Stomach smooth muscle (tissue), 2 donors: Measurements from ENCODE around the gene STAG3.

Experiments
- H3K27ac ChIP-seq: one replicate; pipeline ENCODE4 v1.7.0; 2013; ENCODE audit warnings: mild to moderate bottlenecking, low read length, inconsistent platforms
- H3K27me3 ChIP-seq, 2 donors: one replicate each; pipeline ENCODE4 v1.7.0; 2013; ENCODE audit warnings: low read length in 2 of 2; ENCODE audit not compliant: insufficient read depth in 2 of 2, control insufficient read depth in 1 of 2
- H3K36me3 ChIP-seq, 2 donors: one replicate each; pipeline ENCODE4 v1.7.0; 2013; ENCODE audit warnings: low read length in 2 of 2; ENCODE audit not compliant: control insufficient read depth in 2 of 2, insufficient read depth in 2 of 2
- H3K4me1 ChIP-seq: one replicate; pipeline ENCODE4 v1.7.0; 2013; ENCODE audit warnings: low read length; ENCODE audit not compliant: control insufficient read depth, insufficient read depth
- H3K4me3 ChIP-seq, 2 donors: one replicate each; pipeline ENCODE4 v1.7.0; 2013; ENCODE audit warnings: low read length in 2 of 2
- H3K9ac ChIP-seq, 2 donors: one replicate each; pipeline ENCODE4 v1.7.0; 2013; ENCODE audit warnings: low read length in 2 of 2, mild to moderate bottlenecking in 1 of 2
- H3K9me3 ChIP-seq, 2 donors: one replicate each; pipeline ENCODE4 v1.7.0; 2013; ENCODE audit warnings: low read length in 2 of 2; ENCODE audit not compliant: control insufficient read depth in 2 of 2
- donor health status: healthy.
- donor health status: Pancreatic carcinoma.

The STAG3 gene

GRCh38 chr7:100155553-100156317 is 22.0 kb upstream of the STAG3 start:
- no peaks in the 10 kb centered on the region for H3K9me3 ChIP-seq
- no peaks in the 10 kb centered on the region for H3K27me3 ChIP-seq
- peaks cover 26% of the 10 kb centered on the region for H3K4me1 ChIP-seq
- peaks cover 11 to 22% of the 10 kb centered on the region in 2 donors for H3K36me3 ChIP-seq
- H3K9ac ChIP-seq, result no peak overlapping the region
- H3K4me3 ChIP-seq, result no peak overlapping the region
- H3K27ac ChIP-seq, result no peak overlapping the region

- no peak overlapping the region for H3K9ac ChIP-seq
- no peaks in the 10 kb centered on the region for H3K9me3 ChIP-seq
- no peak overlapping the region for H3K27ac ChIP-seq
- H3K36me3 ChIP-seq, result peaks cover 11 to 22% of the 10 kb centered on the region in 2 donors
- H3K4me1 ChIP-seq, result peaks cover 26% of the 10 kb centered on the region
- no peaks in the 10 kb centered on the region for H3K27me3 ChIP-seq
- no peak overlapping the region for H3K4me3 ChIP-seq
Measured at GRCh38 chr7:100156331-100157068, 21.2 kb upstream of the STAG3 start.

- Histone ChIP-seq H3K36me3 (peaks cover 11 to 22% of the 10 kb centered on the region in 2 donors), H3K27ac (no peak overlapping the region), H3K9ac (no peak overlapping the region), H3K4me3 (no peak overlapping the region), H3K9me3 (no peaks in the 10 kb centered on the region), H3K4me1 (peaks cover 26% of the 10 kb centered on the region), H3K27me3 (no peaks in the 10 kb centered on the region)
Measured at GRCh38 chr7:100157069-100157333, 20.7 kb upstream of the STAG3 start.

- Histone ChIP-seq H3K36me3 (peaks cover 11 to 22% of the 10 kb centered on the region in 2 donors), H3K4me1 (peaks cover 26% of the 10 kb centered on the region), H3K27ac (peak overlapping the region; percentile 55), H3K27me3 (no peaks in the 10 kb centered on the region), H3K9me3 (no peaks in the 10 kb centered on the region), H3K9ac (peak overlapping the region; percentile 73 to 80), H3K4me3 (peak overlapping the region; percentile 44 to 81)
Measured at GRCh38 chr7:100157334-100158228, 20.1 kb upstream of the STAG3 start.

- H3K4me1 ChIP-seq, result peaks cover 26% of the 10 kb centered on the region
- H3K9me3 ChIP-seq, result no peaks in the 10 kb centered on the region
- no peaks in the 10 kb centered on the region for H3K27me3 ChIP-seq
- H3K36me3 ChIP-seq, result peaks cover 11 to 18% of the 10 kb centered on the region in 2 donors
- peak within 1 kb of the TSS; percentile 55 for H3K27ac ChIP-seq
- peak within 1 kb of the TSS; percentile 44 to 81 for H3K4me3 ChIP-seq
- peak within 1 kb of the TSS; percentile 73 to 80 for H3K9ac ChIP-seq
Measured at GRCh38 chr7:100158229-100159098, 19.3 kb upstream of the STAG3 start, which contains the start of gene TRAPPC14. Gene TRAPPC14, minus strand, starts transcription at chr7:100158723. Its CDS starts 224 bp downstream, at chr7:100158499.

- H3K9ac ChIP-seq, result peak overlapping the region; percentile 73 to 80
- H3K4me3 ChIP-seq, result peak overlapping the region; percentile 44 to 81
- peak overlapping the region; percentile 55 for H3K27ac ChIP-seq
- peaks cover 0 to 3% of the 10 kb centered on the region in 2 donors for H3K27me3 ChIP-seq
- H3K36me3 ChIP-seq, result peaks cover 11 to 13% of the 10 kb centered on the region in 2 donors
- no peaks in the 10 kb centered on the region for H3K9me3 ChIP-seq
- H3K4me1 ChIP-seq, result peaks cover 26% of the 10 kb centered on the region
Measured at GRCh38 chr7:100159099-100159623, 18.6 kb upstream of the STAG3 start.

GRCh38 chr7:100160067-100160466 is 17.7 kb upstream of the STAG3 start:
- H3K4me3 ChIP-seq, result no peak overlapping the region
- H3K27me3 ChIP-seq, result peaks cover 0 to 3% of the 10 kb centered on the region in 2 donors
- no peak overlapping the region for H3K27ac ChIP-seq
- no peak overlapping the region for H3K9ac ChIP-seq
- H3K9me3 ChIP-seq, result no peaks in the 10 kb centered on the region
- H3K36me3 ChIP-seq, result peaks cover 8 to 13% of the 10 kb centered on the region in 2 donors
- H3K4me1 ChIP-seq, result peaks cover 22% of the 10 kb centered on the region

- Histone ChIP-seq H3K36me3 (no peaks in the 10 kb centered on the region), H3K27me3 (peaks cover 0 to 8% of the 10 kb centered on the region in 2 donors), H3K9me3 (no peaks in the 10 kb centered on the region), H3K4me1 (peaks cover 11% of the 10 kb centered on the region), H3K9ac (no peak overlapping the region), H3K27ac (no peak overlapping the region), H3K4me3 (no peak overlapping the region)
Measured at GRCh38 chr7:100163006-100163531, 14.6 kb upstream of the STAG3 start.

- H3K27ac ChIP-seq, result no peak overlapping the region
- H3K36me3 ChIP-seq, result no peaks in the 10 kb centered on the region
- H3K4me3 ChIP-seq, result no peak overlapping the region
- H3K27me3 ChIP-seq, result peaks cover 0 to 8% of the 10 kb centered on the region in 2 donors
- peaks cover 15% of the 10 kb centered on the region for H3K4me1 ChIP-seq
- H3K9ac ChIP-seq, result no peak overlapping the region
- no peaks in the 10 kb centered on the region for H3K9me3 ChIP-seq
Measured at GRCh38 chr7:100163871-100164270, 13.8 kb upstream of the STAG3 start.
